Omental fat pad (tissue), 4 donors: Measurements from ENCODE around the gene MFNG. TPM values are rescaled to one million over a fixed set of nuclear protein-coding genes. Genes with fewer than 3 reads are reported as not detected.

Experiments used
- ATAC-seq: fragments of 150-250 bp; one replicate; pipeline ENCODE4 v1.9.1; 2016; ENCODE audit warnings: mild to moderate bottlenecking, moderate library complexity; ENCODE audit not compliant: low FRiP score
- DNase-seq: peaks from one replicate; pipeline ENCODE4 v3.0.0-alpha.2; 2019; ENCODE audit warnings: low spot score
- CTCF ChIP-seq, 3 donors: fragments of 450-650 bp; IDR thresholded peaks; one replicate each; pipeline ENCODE4 v1.5.1; 2016 to 2017; ENCODE audit warnings: antibody characterized with exemption in 3 of 3, mild to moderate bottlenecking in 3 of 3, moderate library complexity in 2 of 3
- total RNA-seq, 4 donors: library from RNA; depleted of rRNA; stranded (reverse); fragments of >200 nt; gene quantifications; one replicate each; pipeline ENCODE4 v1.1.0, GENCODE V29; 2016

MFNG gene
- total RNA-seq, 4 donors from 2014 or later, result 16.0 to 64.2 (median 35.7) TPM

GRCh38 chr22:37485395-37486223, 575 bp downstream of the MFNG start:
- no peak for TF ChIP-seq CTCF (IDR thresholded peaks at IDR 0.05)
- no peak for ATAC-seq
- DNase-seq, result no peak

DNA sequence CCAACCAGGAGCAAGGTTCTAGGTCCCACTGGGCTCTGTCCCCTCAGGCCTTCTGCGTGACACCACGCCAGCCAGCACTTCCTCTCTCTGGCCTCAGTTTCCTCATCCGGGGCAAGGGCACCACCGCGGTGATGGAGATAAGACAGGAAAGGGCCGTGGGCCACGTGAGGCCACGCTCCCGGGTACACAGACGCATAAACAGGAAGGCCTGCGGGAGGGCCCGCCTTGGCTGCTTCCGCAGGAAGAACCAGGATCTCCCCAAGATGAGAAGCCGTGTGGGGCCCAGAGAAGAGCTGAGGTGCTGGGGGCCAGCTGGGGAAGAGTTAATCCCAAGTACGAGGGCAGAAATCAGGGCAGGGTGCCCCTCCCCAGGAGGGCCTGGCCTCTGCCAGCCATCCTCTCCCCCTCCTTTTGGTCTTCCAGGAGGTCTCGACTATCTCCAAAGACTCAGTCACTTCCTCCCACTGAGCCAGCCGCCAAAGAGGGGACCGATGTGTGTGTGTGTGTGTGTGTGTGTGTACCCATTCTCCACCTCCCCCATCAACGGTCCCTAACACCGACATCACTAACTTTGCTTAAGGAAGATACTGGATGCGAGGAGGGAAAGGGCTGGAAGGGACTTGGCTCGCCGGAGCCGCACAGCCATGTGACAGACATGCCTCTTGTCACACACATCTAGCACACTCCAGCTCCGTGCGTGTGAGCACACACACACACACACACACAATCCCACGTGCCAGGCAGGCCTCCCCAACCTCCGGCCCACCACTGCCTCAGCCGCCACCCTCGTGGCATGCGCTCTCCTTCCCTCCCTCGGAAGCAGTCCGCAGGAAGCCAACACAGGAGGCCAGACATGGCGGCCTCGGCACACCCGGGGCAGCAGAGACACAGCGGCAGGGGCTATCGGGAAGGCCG, 1.4 kb downstream of the MFNG start:
- no peak for ATAC-seq
- no peak for DNase-seq
- TF ChIP-seq CTCF (IDR thresholded peaks at IDR 0.05), result no peak

- ATAC-seq, result no peak
- no peak for DNase-seq
- TF ChIP-seq CTCF (IDR thresholded peaks at IDR 0.05), result no peak
Measured at GRCh38 chr22:37483050-37483449, 3.1 kb downstream of the MFNG start.

DNA sequence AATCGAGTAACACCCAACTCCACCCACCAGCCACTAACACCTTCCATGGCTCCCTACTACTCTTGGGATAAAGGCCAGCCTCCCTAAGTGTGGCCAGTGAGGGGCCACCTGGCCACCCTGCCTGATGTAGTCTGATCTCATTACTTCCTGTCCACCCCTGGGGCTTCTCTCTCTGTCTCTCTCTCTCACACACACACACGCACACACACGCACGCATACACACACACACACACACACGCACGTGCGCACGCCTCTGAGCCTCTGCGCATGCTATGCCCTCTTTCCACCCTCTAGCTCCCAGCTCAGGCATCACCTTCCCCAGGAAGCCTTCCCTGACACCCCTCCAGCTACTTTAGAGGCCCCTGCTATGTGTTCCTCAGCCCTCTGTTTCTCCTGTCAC, 3.9 kb downstream of the MFNG start:
- ATAC-seq (no peak), DNase-seq (no peak)
- no peak for TF ChIP-seq CTCF (IDR thresholded peaks at IDR 0.05)

DNA sequence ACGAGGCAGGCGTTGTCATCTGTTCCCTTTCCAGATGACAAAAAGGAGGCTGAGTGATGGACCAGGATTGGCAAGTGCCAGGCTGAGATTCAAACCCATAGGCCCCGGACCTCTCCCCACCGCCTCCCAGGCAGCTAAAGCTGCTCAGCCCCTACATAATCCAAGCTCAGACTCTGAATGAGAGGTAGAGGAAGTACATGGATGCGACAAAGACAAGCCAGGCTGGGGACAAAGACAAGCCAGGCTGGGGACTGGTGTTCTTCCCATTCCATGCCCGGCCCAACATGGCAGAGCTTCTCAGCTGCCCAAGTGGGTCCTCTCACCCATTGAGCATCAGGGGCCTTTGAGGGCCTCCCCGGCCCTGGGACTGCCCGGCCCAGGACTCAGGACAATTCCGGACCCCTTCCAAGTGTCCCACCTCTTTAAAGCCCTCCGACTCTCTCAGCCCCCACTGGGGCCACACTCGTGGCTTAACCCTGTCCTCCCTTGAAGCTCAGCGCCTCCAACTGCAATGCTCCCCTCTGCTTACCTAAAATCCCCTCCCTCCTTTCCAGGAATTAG, 4.8 kb downstream of the MFNG start:
- TF ChIP-seq CTCF (IDR thresholded peaks at IDR 0.05), result no peak

GRCh38 chr22:37480387-37481346, 5.5 kb downstream of the MFNG start:
- no peak for TF ChIP-seq CTCF (IDR thresholded peaks at IDR 0.05)
- DNase-seq (no peak), ATAC-seq (no peak)

More for the DNA sequence above, 4.8 kb downstream of the MFNG start:
- no peak for DNase-seq
- ATAC-seq, result no peak
